Fibroblast of gingiva (primary cell): ENCODE data around the gene GNB1L.

Source experiments
- DNase-seq: peaks from one replicate; pipeline ENCODE4 v3.0.0-alpha.2; 2011; ENCODE audit warnings: low read depth

GNB1L gene

DNA sequence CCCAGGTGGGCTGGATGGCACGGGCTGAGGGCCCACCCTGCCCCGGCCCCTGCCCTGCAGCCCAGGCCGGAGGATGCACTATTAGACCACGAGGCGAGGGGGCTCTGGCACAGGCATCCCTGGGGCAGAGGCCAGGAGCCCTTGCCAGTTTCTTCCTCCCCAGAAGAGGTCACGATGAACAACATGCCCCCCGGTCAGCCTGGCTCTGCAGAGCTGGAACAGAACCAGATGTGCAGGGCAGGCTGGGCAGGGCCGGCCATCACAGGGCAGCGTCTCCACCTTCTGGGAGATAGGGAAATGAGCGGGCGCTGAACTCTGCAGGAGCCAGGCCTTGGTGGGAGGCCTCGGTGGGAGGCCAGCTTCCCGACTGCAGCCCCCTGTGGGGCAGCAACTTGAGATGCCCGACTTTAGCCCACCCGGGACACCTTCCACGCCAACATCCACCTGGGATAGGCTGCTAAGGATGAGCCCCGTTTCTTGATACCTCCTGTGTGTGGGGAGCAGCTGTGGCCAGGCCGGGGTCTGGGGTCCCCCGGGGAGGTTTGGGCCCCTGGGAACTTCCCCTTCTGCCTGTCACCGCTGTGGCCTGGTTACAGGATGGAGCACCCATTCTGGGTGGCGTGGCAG, 21.8 kb upstream of the GNB1L start:
- no peak for DNase-seq

DNA sequence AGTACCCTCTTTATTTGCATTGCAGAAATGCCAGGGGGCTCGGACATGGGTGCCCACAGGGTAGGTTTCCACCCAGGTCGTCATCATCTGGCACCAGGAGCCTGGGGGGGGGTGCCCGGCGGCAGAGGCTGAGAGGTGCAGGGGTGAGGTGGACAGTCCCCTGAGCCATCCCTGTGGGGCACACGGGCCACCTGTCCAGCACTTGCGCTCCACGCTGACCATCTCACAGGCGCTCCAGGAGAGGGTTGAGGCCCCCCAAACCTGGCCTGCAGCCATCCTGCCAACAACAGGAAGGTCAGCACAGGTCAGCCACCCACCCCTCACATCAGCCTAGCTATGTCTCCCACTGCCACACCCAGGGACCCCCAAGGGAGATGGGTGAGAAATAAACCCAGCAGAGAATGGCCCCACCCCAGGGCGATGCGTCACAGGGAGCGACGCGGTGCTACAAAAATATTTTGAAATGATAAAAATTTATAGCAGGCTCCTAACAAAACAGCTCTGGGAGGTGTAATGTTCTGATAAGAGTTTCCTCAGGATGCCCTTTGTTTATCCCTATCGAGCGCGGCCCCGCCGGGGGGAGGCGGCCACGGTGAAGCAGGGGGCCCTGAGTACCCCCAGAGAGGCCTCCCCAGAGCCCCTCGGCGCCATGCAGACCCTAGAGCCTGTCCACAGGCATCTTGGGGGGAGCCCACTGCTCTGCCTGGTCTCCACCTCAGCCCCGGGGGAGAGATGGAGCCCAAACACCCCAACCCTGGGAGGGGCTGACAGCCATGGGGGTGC, 21.0 kb upstream of the GNB1L start:
- DNase-seq = no peak

DNA sequence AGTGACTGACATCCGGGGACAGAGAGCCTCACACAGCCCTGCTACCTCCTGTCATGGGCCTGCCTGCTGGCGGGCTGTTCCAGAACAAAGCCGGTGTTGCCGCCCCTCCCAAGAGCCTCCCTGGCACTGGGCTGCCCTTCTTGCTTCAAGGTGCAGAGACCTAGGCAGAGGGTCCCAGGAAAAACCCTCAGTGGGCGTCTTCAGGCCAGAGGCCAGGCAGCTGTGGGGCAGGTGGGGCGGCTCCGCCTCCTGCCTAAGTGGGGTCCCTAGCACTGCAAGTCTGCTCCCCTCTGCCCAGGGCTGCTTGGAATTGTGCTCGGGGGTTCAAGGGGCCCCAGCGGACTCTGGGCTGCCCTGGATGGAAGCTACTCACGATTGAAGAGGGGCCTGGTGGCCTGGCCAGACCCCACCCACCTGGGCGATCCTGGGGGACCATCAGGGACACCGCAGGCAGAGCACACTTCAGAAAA, 20.4 kb upstream of the GNB1L start:
- DNase-seq = no peak

DNA sequence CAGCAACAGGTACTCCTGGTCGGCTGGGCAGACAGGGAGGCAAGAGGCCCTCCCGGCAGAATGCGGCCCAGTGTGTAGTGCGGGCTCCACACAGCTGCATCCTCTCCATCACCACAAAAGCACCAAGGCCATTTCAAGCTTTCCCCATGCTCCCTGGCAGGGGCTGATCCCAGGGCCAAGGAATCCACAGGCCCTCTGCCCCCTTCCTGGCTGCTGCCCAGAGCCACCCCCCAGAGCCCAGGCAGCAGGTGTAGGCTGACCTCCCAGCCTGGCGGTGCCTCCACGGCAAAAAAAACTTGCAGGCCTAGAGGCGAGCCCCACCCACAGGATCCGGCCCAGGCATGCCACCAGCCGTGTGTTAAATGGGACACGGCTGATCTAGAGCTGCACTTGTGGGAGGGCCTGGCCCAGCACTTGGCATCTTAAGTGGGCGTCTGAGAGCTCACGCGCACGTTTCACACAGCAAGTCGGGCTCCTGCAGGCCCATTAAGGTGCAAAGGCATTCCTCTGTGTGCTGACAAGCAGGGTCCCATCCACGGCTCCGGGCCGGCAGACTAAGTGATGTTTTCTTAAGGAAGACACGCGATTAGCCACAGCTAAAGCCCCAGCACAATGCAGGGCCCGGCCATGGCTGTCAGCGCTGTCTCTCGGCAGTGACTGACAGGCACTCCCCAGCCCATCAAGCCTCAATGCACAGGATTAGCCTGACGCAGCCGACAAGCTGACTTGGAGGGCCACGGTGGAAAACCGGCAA, 19.8 kb upstream of the GNB1L start:
- DNase-seq = no peak

DNA sequence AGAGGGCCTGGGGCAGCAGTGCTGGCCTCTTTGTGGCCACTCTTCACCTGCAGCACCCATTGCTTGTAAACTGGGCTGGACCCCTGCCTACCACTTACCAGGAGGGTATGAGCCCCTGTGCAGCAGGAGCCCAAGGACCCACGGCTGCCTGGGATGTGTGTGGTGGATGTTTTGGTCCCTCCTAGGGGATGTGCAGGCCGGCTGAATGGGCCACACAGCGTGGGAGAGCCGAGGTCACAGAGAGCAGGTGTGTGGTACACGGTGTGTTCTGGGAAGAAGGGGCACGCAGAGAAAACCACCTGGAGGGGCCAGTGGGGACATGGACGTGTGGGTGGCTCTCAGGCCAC, 19.3 kb upstream of the GNB1L start:
- no peak for DNase-seq

DNA sequence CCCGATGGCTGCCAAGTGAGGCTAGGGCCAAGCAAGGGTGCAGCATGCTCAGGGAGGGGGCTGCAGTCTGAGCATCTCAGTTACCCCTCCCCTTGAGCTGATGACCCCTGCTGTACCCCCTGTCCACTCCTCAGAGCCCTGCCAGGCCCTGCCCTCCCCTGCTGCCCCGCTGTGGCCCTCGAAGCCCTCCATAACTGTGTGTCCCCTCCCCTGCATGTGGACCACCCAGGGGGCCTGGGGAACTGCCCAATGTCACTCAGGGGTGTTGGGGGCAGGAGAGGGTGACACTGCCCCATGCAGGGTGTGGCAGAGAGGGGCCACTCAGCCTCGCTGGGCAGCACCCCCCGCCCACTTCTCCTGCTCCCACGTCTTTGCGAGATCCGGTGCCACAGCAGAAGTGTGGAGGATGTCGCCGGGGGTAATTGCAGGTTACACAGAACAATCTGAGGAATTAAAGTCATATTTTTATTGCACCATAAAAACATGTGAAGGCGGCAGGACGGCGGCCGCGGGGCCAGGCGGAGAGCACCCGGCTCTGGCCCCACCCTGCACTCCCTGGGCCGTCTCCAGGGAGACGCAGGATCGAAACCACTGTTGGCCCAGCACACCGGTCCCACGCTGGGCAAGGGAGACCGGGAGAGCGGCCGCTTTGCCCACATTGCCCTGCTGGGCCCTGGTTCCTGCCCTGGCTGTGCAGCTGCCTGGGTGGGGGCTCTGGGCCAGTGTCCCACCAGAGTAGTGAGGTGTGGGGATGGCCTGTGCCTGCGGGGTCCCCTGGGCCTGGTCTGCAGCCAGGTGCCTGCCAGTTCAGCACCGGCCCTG, 18.7 kb upstream of the GNB1L start:
- DNase-seq = no peak

DNA sequence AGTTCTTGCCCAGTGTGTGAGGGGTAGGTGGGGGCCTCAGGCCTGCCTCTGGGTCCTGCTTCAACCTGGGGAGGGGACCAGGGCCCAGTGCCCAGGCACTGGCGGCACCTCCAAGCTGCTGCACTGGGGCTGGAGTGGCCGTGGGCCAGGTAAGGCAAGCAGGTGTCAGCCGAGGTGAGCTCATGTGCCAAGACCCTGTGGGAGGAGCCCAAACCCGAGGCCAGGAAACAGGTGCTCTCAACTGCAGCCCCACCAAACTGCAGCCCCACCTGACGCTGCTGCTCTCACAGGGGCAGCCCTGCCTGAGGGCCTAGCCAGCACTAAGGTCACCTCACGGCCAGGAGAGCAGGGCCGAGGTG, 18.1 kb upstream of the GNB1L start:
- no peak for DNase-seq

DNA sequence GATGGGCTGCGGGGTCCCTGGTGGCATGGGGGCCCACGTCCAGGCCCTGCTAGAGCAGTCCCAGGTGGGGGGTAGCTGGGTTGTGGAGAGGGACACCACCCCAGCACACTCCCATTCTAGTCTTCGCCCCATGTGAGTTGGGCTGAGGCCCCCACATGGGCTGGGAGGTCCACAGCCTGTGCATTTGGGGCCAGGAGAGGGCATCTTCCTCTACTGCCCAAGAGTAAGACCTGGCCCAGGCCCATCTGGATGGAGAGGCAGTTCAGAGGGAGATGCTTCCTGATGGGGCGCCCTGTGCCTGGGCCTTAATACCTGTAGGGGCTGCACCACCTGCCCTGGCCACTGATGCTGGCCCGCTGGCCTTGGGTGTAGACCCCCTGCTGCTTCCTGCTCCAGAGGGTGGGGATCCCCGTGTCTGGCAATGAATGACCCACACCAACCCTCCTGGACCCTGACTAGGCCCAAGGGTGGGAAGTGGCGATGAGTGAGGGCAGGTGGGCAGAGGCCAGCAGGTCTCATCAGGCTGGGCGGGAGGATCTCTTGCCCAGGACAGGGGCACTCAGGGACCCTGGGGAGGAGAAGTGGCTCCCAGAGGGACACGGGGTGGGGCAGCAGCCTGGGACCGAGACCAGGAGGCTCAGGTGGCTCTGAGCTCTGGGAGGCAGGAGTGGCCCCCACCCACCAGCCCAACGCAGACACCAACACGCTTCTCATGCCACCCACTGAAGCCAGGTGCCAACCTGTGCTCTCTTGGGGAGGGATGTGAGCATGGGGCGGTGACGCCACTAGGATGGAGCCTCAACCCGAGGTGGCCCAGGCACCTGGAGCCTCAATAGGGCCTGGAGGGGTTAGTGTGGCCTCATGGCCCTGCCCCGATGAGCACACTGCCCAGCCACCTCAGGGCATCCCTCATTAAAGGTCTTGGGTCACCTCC, 17.4 kb upstream of the GNB1L start:
- DNase-seq = no peak

DNA sequence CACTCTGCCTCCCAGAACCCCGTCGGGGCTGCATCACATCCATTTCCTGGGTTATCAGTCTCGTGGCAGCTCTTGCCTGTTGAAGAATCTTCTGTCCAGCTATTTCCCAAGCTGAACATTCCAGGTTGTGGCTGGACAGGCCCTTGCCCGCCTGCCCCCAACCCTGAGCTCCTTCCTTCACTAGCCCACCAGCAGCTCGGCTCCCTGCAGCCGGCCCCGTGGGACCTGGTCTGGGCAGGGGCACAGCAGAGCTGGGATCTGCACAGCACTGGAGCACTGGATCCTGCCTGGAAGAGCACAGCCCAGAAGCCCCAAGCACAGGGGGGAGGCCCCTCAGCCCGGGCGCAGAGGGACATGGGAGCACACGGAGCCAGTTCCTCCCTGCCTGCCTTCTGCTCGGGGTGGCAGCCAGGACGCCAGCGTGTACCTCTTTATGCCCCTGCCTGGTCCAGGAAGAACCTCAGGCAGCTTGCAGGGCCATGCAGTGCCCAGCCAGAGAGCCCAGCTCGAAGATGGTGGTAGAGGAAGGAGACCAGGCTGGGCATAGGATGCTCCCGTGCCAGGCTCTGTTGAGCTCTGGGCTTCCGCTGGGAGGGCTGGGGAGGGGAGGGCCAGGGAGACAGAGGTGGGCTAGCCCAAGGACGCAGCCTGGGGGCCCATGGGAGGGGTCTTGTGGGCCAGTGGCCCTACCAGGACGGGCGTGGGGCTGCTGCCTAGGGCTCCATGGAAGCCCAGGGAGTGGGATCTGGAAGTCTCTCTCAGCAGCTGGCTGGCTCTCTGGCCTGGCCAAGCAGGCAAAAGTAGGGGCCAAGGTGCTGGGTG, 16.6 kb upstream of the GNB1L start:
- no peak for DNase-seq

DNA sequence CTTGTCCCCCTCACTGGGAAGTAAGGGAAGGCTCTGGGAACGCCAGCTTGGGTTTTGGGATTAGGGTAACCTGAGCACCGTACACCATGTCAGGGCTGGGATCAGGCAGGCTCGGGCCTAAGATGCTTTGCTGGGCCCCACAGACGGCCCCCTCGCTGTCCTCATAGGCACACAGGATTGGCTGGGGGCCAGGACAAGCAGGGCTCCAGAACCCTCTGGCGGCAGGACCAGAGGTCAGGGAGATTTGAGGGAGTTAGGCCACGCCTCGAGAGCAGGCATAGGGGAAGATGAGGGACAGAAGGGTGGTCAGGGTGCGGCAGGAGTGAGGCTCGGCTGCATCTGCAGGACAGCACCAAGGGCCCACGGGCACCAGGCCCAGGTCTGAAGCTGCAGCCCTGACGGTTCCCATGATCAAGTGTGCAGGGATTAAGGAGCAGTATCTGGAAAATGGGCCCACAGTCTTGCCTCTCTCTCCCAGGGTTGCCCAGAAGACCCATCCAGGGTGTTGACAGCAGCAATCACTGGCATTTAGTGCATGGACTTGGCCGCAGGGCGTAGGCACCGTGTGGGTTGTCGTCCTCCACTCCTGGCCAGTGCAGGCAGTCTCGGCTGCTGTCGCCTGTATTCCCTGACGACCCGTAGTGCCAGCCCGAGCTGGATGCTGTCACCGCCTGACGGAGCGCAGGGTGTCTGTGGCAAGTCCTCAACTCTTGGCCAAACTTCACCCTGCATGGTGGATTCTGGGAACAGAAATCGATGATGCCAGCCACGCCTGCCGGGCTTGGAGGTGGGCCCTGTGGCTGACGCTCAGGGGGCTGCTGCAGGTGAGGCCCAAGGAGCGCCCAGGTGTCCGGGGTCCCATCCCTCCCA, 15.7 kb upstream of the GNB1L start:
- no peak for DNase-seq

DNA sequence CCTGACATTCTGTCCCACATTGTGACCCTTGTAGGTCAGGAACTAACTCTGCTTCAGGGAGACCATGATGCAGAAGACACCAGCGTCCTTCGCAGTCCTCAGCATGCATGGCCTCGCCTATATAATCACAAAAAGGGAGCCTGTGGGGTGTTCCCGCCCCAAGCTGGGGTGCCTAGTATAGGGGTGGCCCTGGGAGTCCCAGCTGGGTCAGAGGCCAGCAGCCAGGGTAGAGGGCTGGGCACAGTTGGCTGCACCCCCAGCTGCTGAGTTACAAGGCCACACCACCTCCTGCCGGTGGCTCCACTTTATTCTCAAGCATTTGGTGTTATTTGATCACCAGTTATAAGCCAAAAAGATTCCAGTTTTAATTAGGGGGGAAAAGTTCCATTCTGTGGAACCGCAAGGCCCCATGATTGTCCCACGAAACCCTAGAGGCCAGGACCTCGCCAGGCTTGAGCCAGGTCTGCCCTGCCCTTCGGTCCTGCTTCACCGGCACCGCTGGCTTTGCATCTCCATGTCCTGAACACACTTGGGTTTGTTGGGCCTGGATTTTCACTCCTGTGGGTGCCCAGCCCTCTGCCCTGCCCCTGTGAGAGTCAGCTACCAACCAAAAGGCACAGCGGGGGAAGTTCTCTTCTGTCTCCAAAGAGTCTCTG, 15.0 kb upstream of the GNB1L start:
- no peak for DNase-seq

DNA sequence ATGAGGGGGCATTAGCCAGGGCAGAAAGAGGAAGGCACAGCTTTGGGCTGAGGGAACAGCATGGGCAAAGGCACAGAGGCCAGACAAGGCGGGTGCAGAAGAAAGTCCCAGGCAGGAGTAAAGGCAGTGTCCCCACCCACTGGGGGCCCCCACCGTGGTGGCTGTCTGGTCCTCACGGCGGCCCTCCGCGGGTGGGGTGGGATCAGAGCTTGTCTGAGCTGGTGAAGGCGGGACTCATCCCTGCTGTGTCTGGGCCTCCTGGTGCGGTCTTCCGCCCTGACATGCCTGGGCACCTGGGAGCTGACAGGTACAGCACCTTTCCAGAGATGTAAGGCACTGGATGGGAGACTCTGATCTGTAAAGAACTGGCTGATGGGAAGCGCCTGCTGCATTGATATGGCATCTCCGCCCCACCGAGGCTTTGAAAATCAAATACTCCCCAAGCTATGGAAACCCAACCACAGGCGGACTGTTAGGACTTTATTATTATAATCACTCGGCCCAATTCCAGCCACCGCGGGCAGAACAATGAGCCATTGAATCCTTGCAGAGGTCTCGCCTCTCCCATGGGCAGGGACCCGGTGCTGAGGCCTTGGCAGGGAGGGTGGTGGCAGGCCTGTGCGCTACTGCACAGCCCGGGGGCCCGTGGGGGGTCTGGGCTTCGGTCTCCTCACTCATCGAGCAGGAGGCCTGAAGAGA, 14.2 kb upstream of the GNB1L start:
- DNase-seq = no peak

DNA sequence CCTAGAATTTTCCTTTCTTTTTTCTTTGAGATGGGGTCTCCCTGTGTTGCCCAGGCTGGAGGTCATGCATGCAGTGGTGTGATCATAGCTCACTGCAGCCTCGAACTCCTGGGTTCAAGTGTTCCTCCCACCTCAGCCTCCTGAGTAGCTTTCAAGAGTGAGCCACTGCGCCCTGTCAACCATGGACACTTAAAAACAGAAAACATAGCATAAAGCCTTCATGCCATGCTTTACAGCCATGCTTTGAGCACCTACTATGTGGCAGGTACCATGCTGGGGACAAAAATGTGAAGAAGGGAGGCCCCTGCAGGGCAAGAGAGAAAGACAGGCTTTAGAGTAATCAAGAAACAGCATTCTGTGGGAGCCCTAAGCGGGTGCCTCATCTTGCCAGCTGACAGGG, 13.7 kb upstream of the GNB1L start:
- no peak for DNase-seq

DNA sequence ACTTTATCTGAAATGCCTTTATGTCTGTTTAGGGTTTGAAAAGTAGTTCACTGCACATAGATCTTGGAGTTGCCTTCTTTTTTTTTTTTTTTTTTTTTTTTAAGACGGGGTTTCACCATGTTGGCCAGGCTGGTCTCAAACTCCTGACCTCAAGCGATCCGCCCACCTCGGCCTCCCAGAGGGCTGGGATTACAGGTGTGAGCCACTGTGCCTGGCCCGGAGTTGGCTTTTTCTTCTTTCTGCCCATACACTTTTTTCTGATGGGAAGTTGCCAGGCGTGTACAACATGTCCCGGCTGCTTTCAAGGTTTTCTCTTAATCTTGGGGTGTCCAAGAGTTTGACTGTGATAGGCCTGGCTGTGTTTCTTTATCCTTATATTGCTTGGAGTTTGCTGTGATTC, 12.9 kb upstream of the GNB1L start:
- no peak for DNase-seq

DNA sequence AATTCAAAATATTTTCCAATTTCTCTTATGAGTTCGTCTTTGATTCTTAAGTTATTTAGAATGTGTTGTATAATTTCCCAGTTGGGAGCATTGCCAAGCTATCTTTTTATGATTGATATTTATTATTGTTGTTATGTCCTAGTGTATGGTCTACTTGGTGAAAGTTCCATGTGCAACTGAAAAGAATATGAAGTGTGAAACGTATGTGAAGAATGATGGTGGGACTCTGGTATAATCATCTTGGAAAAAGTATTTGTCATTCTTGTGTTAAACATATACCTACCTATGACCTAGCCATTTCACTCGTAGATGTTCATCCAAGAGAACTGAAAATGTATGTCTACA, 12.0 kb upstream of the GNB1L start:
- DNase-seq = no peak

DNA sequence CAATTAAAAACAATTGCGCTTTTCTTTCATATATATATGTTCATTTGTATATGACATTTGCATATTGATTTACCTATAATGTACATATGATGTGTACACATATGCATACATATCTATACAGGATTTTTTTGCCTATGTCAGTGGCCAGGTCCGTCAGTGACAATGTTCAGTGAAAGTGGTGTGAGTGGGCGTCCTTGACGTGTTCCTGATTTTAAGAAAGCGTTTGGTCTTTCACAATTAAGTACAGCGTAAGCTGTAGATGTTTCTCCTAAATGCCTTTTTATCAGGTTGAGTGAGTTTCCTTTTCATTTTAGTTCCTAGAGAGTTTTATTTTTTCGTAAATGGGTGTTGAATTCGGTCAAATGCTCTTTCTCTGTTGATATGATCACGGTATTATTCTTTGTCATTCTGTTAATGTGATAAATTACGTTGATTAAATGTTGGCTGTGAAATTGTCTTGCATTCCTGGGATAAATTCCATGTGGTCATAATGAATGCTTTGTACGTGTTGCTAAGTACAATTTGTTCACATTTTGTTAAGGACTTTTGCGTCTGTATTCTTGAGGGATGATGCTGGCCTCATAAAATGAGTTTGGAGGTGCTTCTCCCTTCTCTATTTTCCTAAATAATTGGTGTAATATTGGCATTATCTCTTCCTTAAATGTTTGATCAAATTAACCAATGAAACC, 10.6 kb upstream of the GNB1L start:
- DNase-seq = no peak

DNA sequence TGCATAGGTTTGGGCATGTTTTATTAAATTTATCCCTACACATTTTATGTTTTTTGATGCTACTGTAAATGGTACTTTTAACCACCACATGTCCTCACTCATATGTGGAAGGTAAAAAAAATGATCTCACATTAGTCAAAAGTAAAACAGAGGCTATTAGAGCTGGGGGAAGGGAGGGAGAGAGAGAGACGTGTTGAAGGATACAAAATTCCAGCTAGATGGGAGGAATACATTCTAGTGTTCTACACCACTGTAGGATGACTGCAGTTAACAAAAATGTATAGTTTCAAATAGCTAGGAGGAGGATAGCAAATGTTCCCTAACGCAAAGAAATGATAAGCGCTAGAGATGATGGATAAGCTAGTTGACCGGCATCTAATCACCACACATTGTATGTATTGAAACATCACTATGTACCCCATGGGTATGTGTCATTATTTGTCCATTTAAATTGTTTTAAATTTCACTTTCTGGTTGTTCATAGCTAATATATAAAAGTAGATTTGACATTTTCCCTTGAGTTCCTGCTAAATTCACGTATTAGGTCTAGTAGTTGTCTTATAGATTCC, 9.9 kb upstream of the GNB1L start:
- DNase-seq = no peak
